ENCODE measurements around the gene MGAT4D.

MGAT4D gene

GRCh38 chr4:140408974-140409373, 89.1 kb downstream of the MGAT4D start:
- DNase-seq (ENCODE audit: low read depth in 2 of 2): no peak
- no peak overlapping the region for H3K4me3 ChIP-seq (replicated peaks in 1 of 2; ENCODE audit: low read depth in 2 of 2, low read length in 2 of 2)
- TF ChIP-seq CTCF (IDR thresholded peaks at IDR 0.05; ENCODE audit: low read depth, low read length): no peak

- no peak overlapping the region for H3K4me3 ChIP-seq (replicated peaks in 1 of 2; ENCODE audit: low read depth in 2 of 2, low read length in 2 of 2)
- no peak for TF ChIP-seq CTCF (IDR thresholded peaks at IDR 0.05; ENCODE audit: low read depth, low read length)
- no peak for DNase-seq (ENCODE audit: low read depth in 2 of 2)
Measured at GRCh38 chr4:140406292-140406691, 91.8 kb downstream of the MGAT4D start.

GRCh38 chr4:140400111-140400510, 98.0 kb downstream of the MGAT4D start:
- H3K4me3 ChIP-seq (replicated peaks in 1 of 2; ENCODE audit: low read depth in 2 of 2, low read length in 2 of 2): no peak overlapping the region
- no peak for TF ChIP-seq CTCF (IDR thresholded peaks at IDR 0.05; ENCODE audit: low read depth, low read length)
- DNase-seq (ENCODE audit: low read depth in 2 of 2): no peak

- H3K4me3 ChIP-seq (replicated peaks in 1 of 2; ENCODE audit: low read depth in 2 of 2, low read length in 2 of 2): no peak overlapping the region
- TF ChIP-seq CTCF (IDR thresholded peaks at IDR 0.05; ENCODE audit: low read depth, low read length): no peak
- DNase-seq (ENCODE audit: low read depth in 2 of 2): no peak
Measured at GRCh38 chr4:140395668-140396067, 102.4 kb downstream of the MGAT4D start.

Data from cardiac fibroblast (primary cell).